Ureter (tissue), 1 donor: ENCODE data around the gene PSMG4. TPM values are rescaled to one million over a fixed set of nuclear protein-coding genes. Genes with fewer than 3 reads are reported as not detected.

Experiments used
- DNase-seq: peaks from one replicate; pipeline ENCODE4 v3.0.0-alpha.2; 2020; ENCODE audit warnings: low spot score
- total RNA-seq: library from RNA; stranded (reverse); gene quantifications from one replicate; pipeline ENCODE4 v1.2.4, GENCODE V29; 2023
- donor health status: DM: yes; HTN: yes; CAD: no.

The PSMG4 gene, protein sequence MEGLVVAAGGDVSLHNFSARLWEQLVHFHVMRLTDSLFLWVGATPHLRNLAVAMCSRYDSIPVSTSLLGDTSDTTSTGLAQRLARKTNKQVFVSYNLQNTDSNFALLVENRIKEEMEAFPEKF
- total RNA-seq = 38.9 TPM

DNA sequence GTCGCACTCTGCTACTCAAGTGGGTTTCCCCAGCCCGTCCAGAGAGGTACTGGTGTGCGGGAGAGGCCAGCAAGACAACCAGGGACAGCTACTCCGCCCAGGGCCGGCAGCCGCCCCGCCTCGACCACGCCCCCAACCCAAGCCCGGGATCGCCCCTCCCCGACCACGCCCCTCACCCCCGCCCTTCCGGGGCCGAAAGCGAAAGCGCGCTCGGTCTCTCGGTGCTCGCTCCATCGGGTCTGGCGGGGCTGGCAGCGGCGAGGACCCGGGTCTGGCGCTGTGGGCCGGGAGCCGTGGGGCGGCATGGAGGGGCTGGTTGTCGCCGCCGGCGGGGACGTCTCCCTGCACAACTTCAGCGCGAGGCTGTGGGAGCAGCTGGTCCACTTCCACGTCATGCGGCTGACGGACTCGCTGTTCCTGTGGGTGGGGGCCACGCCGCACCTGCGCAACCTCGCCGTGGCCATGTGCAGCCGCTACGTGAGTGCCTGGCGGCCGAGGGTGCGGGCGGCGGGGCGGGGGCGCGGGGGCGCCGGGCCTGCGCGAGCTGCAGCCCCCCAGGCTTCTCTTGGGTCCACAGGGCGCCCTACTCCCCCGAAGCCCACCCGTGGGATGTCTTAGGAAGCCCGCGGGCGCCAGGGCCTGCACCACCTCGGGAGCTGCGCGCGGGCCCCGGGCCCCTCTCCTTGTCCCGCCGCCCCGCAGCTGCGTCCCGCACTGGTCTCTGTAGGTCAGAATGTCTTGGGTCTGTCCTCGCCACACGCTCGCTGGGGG lies at the start of gene PSMG4:
Gene PSMG4 (plus strand): TSS at position 228 of the 771 bp plus-strand sequence. CDS start 76 bp downstream, at position 304.
- peak; percentile 97 for DNase-seq

DNA sequence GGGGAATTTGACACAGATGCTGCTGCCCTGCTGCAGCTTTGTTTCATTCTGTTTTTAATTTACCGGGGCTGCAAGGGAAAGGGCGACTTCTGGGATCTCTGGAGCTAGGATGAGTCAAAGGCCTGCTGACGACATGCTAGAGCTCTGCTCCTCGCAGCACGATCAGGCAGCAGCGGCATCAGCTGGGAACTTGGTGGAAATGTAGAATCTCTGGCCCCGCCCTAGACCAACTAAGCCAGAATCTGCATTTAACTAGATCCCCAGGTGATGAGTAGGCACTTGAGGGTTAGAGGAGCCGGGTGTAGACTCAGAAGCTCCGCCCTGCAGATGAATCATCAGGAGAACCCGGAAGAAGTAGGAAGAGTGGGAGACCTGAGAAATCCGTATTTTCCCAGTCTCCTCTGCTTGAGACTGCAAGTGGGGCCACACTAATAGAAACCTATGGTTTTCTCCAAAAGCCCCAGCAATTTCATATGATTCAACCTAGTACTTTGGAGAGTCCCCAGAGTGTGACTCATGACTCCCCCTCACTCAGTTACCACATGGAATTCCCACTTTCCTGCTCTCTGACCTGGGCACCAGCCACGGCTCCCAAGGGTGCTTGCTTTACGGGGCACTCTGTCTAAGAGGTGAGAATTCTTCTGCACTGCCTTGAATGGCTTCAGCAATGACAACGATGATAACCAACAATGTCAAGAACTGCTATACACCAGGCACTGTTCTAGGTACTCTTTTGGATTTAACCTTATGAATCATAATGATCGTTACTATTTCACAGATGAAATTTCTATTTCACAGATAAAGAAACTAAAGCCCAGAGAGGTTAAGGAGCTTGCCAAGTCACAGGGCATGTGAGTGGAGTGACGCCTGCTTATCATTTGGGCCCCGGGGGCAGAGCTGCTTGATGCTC lies 49.4 kb upstream of the PSMG4 start:
- DNase-seq = peak; percentile 65

DNA sequence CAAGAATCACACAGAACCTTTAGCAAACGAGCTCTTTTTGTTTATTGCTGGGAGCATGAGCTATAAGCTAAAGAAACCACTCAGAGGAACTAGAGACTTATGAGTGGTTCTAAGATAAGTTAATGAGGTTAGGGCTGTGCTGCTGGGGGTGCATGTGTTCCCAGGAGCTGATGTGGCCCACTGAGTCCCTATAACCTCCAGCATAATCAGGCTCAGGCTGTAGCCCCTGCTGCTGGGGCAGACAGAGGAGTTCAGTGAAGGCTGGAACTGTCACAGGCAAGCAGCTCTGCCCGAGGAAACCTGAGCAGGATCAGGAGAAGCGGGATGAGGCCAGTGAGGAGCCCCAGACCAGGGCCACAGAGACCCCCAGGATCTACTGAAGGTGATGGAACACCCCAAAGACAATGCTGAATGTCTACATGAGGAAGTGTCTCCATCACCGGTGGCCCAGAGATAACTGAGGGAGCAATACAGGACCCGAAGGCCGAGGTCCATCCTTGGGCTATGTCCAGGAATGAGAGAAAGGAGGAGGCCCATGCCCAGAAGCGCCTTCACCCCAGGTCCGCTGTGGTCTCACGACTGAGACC lies 48.6 kb upstream of the PSMG4 start:
- DNase-seq = no peak

DNA sequence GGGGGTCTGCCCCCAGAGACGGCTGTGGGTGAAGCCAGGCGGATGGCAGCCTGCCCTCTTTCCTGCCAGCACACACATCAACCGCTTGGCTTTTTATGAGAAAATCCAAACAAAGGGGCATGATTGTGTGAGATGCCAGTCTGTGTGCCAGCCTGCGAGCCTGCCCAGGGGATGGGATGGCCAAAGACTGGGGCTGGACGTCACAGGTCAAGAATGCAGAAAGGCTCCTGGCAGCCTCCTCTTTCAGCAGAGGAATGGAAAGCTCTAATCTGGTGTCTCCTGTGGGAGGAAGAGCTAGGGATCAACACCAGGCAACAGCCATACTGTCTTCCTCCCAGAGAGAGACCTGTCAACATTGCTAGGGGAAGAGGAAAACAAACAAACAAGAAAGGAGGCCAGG lies 47.1 kb upstream of the PSMG4 start:
- no peak for DNase-seq

DNA sequence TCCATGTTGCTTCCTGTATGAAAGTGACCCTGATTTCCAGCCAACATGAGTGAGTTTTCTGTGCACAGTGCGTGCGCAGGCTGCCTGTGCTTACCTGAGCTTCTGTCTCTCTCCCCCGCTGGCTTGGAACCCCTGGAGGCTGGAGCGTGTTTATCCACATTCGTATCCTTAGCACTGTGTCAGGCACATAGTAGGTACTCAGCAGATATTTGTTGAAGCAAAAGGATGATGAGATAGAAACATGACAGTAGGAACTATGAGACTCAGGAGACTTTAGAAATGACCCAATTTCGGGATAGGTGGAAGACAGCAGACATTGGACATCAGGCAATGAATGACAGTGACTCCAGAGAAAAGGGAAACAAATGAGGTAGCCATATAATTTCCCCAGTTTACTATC lies 46.5 kb upstream of the PSMG4 start:
- no peak for DNase-seq

DNA sequence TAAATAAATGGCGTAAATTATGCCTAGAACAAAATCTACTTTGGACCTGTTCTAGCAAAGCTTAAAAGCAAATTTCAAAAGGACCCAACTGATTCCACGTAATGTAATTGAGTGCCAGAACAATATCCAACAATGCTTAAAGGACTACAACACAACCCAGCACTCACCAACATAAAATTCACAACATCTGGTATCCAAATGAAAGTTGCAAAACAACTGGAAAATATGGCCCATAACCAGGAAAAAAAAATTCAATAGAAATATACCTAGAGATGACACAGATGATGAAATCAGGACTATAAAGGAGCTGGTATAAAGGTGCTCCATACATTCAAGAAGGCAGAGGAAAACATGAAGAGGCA lies 45.4 kb upstream of the PSMG4 start:
- no peak for DNase-seq

DNA sequence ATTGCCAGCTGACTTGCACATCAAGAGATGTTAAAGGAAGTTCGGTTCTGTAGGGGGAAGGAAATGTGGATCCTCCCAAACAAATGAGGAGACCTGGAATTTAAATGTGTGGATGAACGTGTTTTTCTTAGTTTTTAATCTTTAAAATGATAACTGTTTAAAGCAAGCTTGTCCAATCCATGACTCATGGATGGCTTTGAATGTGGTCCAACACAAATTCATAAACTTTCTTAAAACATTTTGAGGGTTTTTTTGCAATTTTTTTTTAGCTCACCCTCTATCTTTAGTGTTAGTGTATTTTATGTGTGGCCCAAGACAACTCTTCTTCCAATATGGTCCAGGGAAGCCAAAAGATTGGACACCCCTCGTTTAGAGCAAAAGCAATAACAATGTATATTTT lies 43.8 kb upstream of the PSMG4 start:
- DNase-seq = no peak

DNA sequence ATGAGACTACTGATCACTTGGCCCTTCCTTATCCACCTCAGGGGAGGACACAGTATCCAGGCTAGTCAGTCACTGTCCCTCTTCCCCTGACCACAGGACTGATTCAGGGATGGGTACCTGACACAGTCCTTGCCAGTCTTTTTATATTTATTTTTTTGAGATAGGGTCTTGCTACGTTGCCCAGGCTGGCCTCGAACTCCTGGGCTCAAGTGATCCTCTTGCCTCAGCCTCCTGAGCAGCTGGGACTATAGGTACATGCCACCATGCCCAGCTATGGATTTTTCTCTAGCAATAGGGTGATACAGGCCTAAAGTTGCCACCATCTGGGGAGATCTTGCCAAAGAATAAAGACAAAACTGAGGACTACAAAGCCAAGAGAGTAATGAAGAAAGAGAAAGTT lies 41.5 kb upstream of the PSMG4 start:
- DNase-seq = no peak

DNA sequence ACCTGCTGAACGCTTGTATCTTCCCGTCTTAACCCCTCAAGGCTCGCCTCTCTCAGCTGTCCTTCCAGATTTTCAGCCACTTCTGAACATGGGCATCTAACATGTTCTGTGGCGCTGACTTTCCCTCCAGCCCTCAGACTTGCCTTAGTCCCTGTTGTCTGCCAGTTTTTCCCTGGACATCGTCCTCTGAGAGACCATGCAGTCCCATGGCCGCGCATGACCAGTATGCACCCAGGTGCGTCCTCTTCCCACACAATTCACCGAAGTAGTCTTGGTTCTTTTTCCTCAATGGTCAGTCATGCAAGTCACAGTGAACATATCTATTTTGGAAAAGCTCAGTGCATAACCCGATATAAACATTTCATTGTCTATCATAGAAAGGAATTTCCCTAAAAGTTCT lies 40.5 kb upstream of the PSMG4 start:
- no peak for DNase-seq

DNA sequence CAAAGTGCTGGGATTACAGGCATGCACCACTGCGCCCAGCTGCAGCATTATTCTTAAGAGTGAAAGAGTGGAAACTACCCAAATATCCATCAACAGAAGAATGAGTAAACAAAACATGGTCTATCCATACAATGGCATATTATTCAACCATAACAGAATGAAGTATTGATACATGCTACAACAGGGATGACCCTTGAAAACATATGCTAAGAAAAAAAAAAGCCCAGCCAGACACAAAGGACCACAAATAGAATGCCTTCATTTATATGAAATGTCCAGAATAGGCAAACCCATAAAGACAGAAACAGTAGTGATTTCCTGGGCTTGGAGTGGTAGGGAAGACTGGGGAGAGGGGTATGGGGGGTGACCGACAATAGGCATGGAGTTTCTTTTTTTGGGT lies 38.4 kb upstream of the PSMG4 start:
- no peak for DNase-seq

DNA sequence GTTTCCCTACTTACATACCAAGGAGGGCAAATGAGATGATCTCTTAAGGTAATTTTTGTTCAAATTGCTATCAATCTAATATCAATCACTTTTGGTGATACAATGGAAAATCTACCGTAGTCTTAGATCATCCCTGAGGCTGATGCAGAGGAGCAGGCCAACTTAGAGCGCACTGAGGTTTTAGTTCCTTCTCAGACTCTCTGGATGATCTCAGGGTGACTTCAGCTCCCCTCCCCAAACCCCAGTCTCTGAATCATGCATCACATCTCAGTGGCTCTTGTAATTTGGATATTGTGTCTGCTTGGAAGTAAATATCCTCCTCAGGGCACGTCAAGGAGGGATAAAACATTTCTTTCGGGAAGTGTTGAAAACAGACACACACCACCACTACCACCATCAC lies 37.2 kb upstream of the PSMG4 start:
- no peak for DNase-seq

DNA sequence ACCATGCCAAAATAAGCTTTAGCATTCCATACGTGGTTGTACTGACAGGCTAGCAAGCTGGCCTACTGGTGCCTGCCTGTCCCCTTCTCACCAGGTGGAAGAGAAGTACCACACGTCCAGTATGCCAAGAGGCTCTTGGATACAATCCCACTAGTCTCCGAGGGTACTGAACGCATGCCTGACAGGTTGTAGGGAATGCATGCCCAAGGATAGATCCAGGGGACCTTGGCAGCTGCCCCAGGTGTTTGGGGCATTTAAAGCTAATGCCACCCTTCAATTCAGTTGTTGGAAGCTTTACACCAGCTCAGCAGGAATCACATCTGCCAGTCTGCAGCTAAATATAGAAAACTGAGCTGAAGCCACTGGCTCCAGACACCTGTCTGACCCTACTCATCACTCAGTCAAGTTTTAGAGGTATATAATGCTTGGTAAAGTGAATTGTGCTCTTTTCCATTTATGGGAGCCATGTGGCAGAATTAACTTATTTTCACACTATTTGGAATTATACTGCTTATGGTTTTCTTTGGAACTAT lies 36.2 kb upstream of the PSMG4 start:
- no peak for DNase-seq

DNA sequence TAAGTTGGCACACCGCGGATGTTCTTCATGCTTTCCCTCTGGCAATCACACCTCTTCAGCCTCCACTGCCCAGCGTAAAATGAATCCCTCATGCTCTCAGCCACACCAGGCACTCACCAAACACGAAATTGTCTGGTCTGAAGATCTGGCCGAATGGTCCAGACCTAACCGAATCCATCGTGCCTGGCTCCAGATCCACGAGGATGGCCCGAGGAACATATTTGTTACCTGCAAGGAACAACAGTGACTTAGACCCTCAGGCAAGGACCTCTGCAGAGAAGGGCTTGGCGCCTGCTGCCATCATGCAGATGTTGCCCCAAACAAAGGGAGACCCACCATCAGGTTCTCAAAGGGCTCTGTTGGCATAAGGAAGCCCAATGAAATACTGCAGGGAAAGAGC lies 32.7 kb upstream of the PSMG4 start:
- DNase-seq = no peak

DNA sequence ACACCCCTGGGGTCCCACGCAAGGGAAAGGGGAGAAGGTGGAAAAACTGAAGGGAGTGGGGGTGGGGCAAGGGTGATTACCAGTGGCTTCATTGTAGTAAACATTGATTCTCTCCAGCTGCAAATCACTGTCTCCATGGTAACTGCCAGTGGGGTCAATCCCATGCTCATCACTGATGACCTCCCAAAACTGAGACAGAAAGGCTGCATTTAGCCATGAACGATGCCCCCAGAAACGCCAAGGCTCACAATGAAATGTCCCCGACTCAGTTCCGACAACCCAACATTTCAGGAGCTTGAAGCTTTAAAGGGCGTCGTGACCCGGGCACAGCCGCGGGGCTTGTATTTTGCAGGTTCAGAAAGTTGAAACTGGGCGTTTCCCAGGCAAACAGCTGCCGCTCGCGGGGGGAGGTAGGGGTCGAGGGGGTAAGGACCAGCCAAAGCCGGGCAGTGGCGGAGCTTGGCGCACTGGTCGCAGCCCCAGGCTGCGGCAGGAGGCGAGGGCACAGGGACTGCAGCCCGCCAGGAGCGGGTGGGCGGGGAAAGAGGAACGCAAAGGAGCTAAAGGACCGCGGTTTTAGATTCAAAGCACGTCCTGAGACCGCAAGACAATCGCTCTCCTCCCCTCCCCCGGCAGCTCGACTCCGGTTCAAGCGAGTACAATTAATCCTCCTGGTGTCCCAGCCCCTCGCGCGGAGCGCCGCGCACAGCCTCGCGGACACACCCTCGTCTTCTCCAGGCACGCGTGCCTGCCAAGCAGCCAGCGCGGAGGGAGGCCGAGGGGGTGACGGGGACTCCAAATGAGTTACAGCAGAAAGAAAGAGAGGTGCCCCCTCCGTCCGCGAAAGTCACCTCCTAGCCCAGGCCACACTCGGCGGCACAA lies 32.0 kb upstream of the PSMG4 start:
- DNase-seq = no peak

DNA sequence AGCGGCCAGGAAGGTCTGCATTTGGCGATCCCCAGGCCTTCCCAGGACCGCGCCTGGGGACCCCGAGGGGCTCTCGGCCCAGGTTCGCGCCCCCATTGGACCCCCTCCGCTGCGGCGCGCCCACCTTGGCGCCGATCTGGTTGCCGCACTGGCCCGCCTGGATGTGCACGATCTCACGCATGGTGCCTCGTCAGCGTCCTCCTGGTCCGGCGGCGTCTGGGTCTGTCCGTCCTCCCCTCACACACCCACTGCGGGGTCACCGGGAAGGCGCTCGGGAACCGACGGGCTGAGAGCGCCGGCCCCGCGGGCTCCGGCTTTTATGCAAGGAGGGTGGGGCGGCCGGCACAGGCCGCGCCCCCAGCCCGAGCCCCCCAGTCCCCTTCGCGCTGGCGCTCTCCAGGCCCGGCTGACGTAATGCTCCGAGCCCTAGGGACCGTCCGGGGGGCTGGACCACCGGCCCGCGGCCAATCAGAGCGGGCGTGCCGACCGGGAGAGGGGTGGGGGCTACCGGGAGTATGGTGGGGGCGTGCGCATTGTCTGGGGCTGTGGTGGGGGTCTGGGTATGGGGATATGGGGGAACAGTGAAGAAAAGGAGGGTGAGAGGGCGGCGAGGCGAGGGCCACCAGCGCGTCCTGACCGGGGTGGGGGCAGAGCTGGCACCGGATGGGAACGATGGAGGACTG lies 31.2 kb upstream of the PSMG4 start, which contains the start of gene TUBB2B:
Gene TUBB2B (minus strand): TSS at position 291 of the 683 bp plus-strand sequence. CDS start 110 bp downstream, at position 181.
- DNase-seq = no peak

DNA sequence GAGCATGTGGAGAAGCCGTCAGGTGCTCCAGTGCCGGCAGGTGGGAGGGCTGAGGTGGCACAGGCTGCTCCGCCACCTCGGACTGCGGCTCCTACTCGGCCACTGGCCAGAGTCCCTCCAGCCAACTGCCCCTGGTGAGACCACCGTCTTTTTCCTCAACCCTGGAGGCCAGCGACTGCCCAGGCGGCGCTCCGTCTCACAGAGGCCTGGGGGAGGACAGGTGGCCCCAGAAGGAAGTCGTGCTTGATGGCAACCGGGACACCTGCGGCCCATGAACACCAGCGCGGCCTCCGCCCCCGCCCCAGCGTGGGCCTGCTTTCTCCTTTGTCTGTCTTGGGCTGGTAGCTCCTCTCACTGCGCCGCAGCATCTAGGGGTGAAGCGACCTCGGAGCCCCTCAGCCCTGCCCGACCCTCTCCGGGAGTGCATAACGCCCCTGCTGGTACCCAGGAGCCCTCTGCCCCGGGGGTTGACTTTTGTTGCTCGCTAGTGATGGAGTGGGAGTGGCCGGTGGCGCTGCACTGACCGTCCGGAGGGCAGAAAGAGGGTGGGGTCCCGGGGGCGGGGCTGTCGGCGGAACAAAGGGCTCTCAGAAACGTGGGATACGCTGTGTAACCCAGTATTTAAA lies 30.6 kb upstream of the PSMG4 start:
- no peak for DNase-seq

DNA sequence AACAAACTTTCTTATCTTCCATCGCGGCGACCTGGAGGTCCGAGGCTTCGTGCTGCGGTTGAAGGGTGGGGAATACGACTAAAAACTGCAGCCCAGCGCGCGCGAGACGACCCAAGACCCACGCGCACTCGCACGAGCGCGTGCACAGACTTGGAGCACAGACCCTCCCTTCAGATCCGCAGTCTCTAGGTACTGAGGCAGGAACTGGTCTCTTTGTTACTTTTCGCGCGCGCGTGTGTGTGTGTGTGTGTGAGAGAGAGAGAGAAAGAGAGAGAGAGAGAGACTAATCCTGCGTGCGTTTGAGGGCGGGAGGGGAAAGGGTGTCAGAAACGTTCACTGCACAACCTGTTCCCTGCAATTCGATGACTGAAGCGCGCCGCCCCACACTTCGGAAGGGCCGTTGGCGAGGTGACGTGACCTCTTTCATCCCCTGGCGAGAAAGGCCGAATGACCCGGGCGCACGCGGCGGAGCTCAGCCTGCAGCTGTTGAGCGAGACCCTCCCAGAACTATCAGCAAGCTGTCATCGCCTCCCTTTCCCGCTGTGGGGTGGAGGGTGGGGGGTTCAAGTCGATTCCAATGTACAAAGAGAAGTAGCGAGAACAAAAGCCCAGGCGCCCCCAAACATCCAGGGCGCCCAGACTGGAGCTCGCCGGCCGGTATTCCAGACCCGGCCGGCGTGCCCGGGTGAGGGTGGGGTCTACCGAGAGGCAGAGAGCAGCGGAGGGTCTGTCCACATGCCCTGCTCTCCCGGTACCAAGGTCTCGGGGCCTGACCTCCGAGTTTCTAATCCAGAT lies 29.8 kb upstream of the PSMG4 start:
- no peak for DNase-seq

DNA sequence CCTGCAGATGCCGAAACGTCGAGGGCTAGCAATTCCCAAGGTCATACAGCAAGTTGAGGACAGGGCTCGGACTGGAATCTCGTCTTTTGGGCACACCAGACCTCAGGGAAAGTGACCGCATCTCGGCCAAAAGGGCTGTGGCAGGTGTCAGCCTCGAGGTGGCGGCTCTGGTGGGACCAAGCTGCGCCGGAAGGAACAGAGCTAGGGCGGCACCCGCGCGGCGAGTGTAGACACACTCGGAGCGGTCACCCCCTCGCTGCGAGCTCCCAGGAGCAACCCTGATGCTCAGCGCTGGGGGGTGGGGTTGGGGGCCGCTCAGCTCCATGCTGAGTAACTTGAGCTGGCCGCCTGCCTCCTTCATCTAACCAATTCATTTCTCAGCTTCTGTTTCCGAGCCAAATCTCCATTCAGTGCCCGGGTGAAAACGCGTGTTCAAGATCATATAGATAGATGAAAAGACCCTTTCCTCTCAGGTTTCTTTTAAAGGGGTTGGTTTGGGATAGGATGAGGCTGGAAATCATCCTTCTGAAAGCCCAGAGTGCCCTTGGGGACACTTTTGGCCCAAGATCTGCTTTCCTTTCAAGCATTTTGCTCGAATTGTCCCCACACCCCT lies 29.1 kb upstream of the PSMG4 start:
- DNase-seq = no peak
